Muscle of leg (tissue), 16 donors: ENCODE measurements around the gene CLK3. TPM values are rescaled to one million over a fixed set of nuclear protein-coding genes. Genes with fewer than 3 reads are reported as not detected.

Experiments used
- DNase-seq: peaks from one replicate; pipeline ENCODE4 v3.0.0; 2013
- H3K27ac ChIP-seq: one replicate; pipeline ENCODE4 v1.5.1; 2013; ENCODE audit warnings: mild to moderate bottlenecking, low read length, control low read depth
- H3K27me3 ChIP-seq: one replicate; pipeline ENCODE4 v1.6.1; 2013; ENCODE audit warnings: low read length; ENCODE audit not compliant: control insufficient read depth, insufficient read depth
- H3K36me3 ChIP-seq: one replicate; pipeline ENCODE4 v1.6.1; 2013; ENCODE audit warnings: low read length; ENCODE audit not compliant: control insufficient read depth, insufficient read depth
- H3K4me1 ChIP-seq: one replicate; pipeline ENCODE4 v1.6.1; 2013; ENCODE audit warnings: low read length; ENCODE audit not compliant: control insufficient read depth, insufficient read depth
- H3K4me3 ChIP-seq: one replicate; pipeline ENCODE4 v1.5.1; 2013; ENCODE audit warnings: low read length, control low read depth
- H3K9me3 ChIP-seq: replicated peaks from 2 replicates; pipeline ENCODE4 v1.6.1; 2013; ENCODE audit warnings: low read depth, low read length; ENCODE audit not compliant: control insufficient read depth
- WGBS: methylation state at CpG from one replicate; pipeline ENCODE4 v1.1.5; 2013; ENCODE audit warnings: missing lambda C conversion rate; ENCODE audit not compliant: insufficient coverage; 5-methylcytosine and 5-hydroxymethylcytosine counted together
- long read RNA-seq, 11 donors: transcript quantifications; one replicate each; lab custom pipeline, GENCODE V29; 2026
- polyA plus RNA-seq, 8 donors: library from polyadenylated mRNA; unstranded; fragments of 120-200 nt; gene quantifications; one replicate each; pipeline versions ENCODE4 v1.2.1 to v1.2.3, GENCODE V29; 2013; ENCODE audit warnings: inconsistent platforms in 1 of 8, low replicate concordance in 1 of 8; ENCODE audit not compliant: insufficient read length in 8 of 8, insufficient read depth in 1 of 8
- total RNA-seq: library from RNA; stranded (reverse); fragments of 120-200 nt; gene quantifications from one replicate; pipeline ENCODE4 v1.2.4, GENCODE V29; 2013

The CLK3 gene
- total RNA-seq (31.9 TPM), polyA plus RNA-seq (10 to 100 TPM; 42.9 to 53.0 (median 48.0) TPM)
- long read RNA-seq, donor 1, partial matches to known transcripts, result 0 of 5 reads
- long read RNA-seq, donor 1, other reads (novel, unspliced or antisense), result 0 of 5 reads
- long read RNA-seq, donor 2, partial matches to known transcripts, result 0 of 1 reads
- long read RNA-seq, donor 2, other reads (novel, unspliced or antisense), result 0 of 1 reads
- long read RNA-seq, donor 3, partial matches to known transcripts, result 0 of 4 reads
- long read RNA-seq, donor 3, other reads (novel, unspliced or antisense), result 0 of 4 reads
- long read RNA-seq, donor 4, partial matches to known transcripts, result 0 of 7 reads
- long read RNA-seq, donor 4, other reads (novel, unspliced or antisense), result 0 of 7 reads
- long read RNA-seq, donor 5, transcript CLK3-202 (13 exons, 2,621 nt), result major isoform, 9 of 35 reads
- long read RNA-seq, donor 5, partial matches to known transcripts, result 12 of 35 reads
- long read RNA-seq, donor 5, other reads (novel, unspliced or antisense), result 8 of 35 reads
- long read RNA-seq, donor 6, partial matches to known transcripts, result 0 of 8 reads
- long read RNA-seq, donor 6, other reads (novel, unspliced or antisense), result 0 of 8 reads
- long read RNA-seq, donor 7, transcript CLK3-222 (1 exons, 958 nt), result major isoform, 6 of 10 reads
- long read RNA-seq, donor 7, partial matches to known transcripts, result 0 of 10 reads
- long read RNA-seq, donor 7, other reads (novel, unspliced or antisense), result 0 of 10 reads
- long read RNA-seq, donor 8, partial matches to known transcripts, result 288 of 613 reads
- long read RNA-seq, donor 8, other reads (novel, unspliced or antisense), result 318 of 613 reads
- long read RNA-seq, donor 9, partial matches to known transcripts, result 5 of 11 reads
- long read RNA-seq, donor 9, other reads (novel, unspliced or antisense), result 0 of 11 reads
- long read RNA-seq, donor 10, transcript CLK3-222 (1 exons, 958 nt), result major isoform, 5 of 8 reads
- long read RNA-seq, donor 10, partial matches to known transcripts, result 0 of 8 reads
- long read RNA-seq, donor 10, other reads (novel, unspliced or antisense), result 0 of 8 reads
- long read RNA-seq, donor 11, partial matches to known transcripts, result 0 of 5 reads
- long read RNA-seq, donor 11, other reads (novel, unspliced or antisense), result 0 of 5 reads

DNA sequence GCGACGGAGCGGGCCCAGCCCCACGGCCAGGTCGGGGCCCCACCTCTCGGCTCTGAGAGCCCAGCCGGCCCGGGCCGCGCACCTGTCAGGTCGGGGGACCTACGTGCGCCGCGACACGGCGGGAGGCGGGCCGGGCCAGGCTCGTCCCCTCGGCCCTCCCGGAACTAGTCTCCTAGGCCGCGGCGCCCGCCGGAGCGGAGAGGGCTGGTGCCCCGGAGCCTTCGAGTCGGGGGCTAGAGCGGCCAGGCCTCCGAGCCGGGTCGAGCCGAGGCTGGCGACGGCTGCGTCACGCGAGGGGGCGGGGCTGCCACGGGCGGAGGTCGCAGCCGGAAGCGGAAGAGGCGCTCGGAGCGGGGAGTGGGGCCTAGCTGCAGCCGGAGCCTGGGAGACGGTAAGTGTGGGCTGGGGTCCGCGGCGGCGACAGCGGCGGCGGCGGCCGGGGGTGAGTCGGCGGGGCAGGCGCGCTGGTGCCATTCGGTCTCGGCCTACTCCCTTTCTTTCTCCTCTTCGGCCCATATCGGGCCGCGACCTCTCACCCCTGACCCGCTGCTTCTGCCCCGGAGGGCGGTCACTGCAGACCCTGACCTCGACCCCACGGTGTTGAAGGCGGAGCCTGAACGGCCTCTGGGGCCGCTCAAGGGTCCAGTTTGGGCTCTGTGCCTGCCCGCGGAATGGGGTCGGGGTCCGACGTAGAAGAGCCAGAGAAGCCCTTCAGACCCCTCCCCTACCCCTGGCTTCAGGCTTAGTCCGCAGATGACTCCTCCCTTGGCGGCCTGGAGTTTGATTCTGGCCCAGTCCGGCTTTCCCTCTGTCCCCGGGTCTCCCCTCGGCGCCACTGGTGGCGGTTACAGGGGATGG lies at the start of gene CLK3:
TSS of gene CLK3 (plus strand) at position 329 of the 858 bp plus-strand sequence. CDS start 3,361 bp downstream, outside the sequence.
- no peaks in the 10 kb centered on the region for H3K27me3 ChIP-seq

DNA sequence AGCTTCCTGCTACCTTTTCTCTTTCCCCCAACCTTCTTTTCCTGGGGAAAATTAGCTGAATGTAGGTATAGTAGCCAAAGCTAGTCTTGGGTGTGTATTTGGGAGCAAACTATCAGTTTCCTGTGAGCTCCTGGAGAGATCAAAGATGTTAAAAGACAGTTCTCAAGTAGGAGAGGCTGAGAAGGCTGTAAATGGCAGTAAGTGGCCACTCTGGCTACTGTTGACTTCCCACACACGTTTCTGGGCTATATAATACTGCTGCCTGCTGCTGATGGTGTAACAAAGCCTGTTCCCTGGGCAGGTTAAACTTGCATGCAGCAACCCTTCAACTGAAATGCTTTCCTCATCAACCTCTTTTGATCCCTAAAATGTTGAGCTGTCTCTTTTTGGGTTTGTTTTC lies 47.0 kb upstream of the CLK3 start:
- no peak for DNase-seq
- Histone ChIP-seq H3K36me3 (peaks cover 8% of the 10 kb centered on the region), H3K4me3 (no peak overlapping the region), H3K27me3 (no peaks in the 10 kb centered on the region), H3K4me1 (peaks cover 17% of the 10 kb centered on the region), H3K9me3 (no peaks in the 10 kb centered on the region), H3K27ac (no peak overlapping the region)
- WGBS, result 50% methylated on average over 1 of the region's 1 CpG

More for the DNA sequence above, at the start of gene CLK3:
- peaks cover 31% of the 10 kb centered on the region for H3K36me3 ChIP-seq
- H3K27ac ChIP-seq, result peak within 1 kb of the TSS; percentile 97
- H3K9me3 ChIP-seq, result no peaks in the 10 kb centered on the region
- WGBS, result under 1% methylated on average over 85 of the region's 91 CpGs
- H3K4me3 ChIP-seq, result peak within 1 kb of the TSS; percentile 100
- H3K4me1 ChIP-seq, result peaks cover 35% of the 10 kb centered on the region
- peak; percentile 98 for DNase-seq

DNA sequence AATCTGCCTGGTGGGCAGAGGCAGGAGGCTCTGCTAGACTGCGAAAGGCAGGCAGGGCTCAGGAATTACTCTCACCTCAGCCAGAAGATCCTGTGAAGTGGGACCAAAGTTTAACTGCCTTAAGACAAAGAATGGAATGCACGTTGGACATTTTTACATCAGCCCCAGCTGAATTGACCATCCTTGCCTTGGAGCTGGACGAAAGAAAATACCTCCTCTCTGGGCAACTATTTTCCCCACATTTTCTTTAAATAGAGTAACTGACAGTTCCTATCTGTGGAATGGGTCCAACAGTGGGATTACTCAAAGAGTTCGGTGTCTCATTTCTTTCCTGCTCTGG lies 45.9 kb upstream of the CLK3 start:
- Histone ChIP-seq H3K9me3 (no peaks in the 10 kb centered on the region), H3K27me3 (no peaks in the 10 kb centered on the region), H3K4me3 (no peak overlapping the region), H3K27ac (no peak overlapping the region), H3K4me1 (peaks cover 17% of the 10 kb centered on the region), H3K36me3 (peaks cover 19% of the 10 kb centered on the region)
- 59% methylated on average over 3 of the region's 4 CpGs for WGBS
- DNase-seq, result no peak

DNA sequence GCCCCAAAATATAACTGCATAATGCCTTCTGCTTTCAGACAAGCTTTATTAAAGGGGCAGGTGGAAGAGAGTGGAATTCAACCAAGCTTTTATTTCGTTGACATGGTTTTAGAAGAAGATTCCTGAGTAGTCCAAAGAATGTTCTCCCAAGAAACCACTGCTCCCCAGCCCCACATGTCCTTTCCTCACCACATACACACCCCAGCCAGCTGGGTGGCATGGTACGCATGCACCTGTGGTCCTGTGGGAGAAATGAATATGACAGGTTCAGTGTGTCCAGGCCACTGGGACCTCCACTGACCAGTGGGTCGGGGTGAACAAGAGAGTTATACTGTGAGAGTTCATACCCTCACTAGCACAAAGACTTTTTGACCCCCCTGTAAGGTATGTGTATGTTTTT lies 44.4 kb upstream of the CLK3 start:
- Histone ChIP-seq H3K4me3 (no peak overlapping the region), H3K9me3 (no peaks in the 10 kb centered on the region), H3K27ac (no peak overlapping the region), H3K27me3 (no peaks in the 10 kb centered on the region), H3K4me1 (peaks cover 16% of the 10 kb centered on the region), H3K36me3 (peaks cover 25% of the 10 kb centered on the region)
- no peak for DNase-seq
- no CpG with 5 or more reads among the region's 3 CpGs for WGBS

DNA sequence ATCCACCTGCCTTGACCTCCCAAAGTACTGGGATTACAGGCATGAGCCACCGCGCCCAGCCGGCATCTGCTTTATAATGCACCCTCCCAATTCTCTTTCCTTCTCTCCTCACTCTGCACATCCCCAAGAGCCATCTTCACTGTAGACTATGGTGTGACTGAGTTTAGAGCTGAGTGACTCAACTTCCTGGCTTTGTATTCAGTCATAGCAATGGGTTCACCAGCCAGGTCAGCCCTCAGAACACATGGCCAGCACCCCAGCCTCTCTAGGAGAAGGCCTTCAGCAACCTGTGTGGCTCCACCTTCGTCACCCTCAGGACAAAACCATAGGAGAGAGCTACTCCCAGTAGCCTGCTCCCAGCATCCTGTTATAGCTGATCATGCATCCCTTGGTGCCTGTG lies 41.6 kb upstream of the CLK3 start:
- no peak overlapping the region for H3K27ac ChIP-seq
- H3K27me3 ChIP-seq, result no peaks in the 10 kb centered on the region
- H3K4me1 ChIP-seq, result peaks cover 16% of the 10 kb centered on the region
- peaks cover 28% of the 10 kb centered on the region for H3K36me3 ChIP-seq
- 100% methylated on average over 1 of the region's 4 CpGs for WGBS
- no peak for DNase-seq
- H3K4me3 ChIP-seq, result no peak overlapping the region
- H3K9me3 ChIP-seq, result no peaks in the 10 kb centered on the region

DNA sequence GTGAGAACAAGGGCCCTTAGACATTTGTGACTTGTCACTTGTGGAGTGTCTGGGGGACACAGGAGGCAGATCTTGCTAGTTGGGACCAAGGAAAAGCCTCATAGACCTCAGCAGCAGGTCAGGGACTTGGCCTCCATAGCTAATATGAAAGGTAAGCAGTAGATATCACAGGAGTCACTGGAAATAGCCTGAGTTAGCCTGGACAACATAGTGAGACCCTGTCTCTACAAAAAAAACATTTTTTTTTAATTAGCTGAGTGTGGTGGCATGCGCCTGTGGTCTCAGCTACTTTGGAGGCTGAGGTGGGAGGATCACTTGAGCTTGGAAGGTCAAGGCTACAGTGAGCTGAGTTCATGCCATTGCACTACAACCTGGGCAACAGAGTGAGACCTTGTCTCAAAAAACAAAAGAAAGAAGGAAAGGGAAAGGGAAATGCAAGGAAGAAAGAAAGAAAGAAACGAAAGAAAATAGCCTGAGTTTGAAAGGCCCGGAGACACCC lies 37.1 kb upstream of the CLK3 start:
- 94% methylated on average over 3 of the region's 3 CpGs for WGBS
- Histone ChIP-seq H3K4me1 (peaks cover 4% of the 10 kb centered on the region), H3K9me3 (no peaks in the 10 kb centered on the region), H3K36me3 (peaks cover 28% of the 10 kb centered on the region), H3K27ac (no peak overlapping the region), H3K4me3 (no peak overlapping the region), H3K27me3 (no peaks in the 10 kb centered on the region)
- DNase-seq, result no peak

DNA sequence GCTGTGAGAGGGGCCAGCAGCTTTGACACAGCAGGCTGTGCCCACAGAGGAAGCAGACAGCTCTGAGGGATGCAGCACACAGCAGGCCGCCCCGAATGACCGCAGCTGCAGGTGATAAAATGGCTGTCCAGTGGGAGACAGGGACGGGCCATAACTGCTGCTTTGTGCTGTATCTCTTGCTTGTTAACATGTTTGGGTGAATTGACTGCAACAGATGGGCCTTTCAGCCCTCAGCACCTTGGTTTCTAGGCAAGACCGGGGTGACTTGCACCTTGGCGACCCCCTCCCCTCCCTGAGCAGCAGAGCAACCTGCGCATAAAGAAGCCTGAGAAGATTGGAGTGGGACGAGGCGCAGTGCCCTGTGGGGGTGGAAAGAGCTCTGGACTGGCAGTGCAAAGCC lies 36.6 kb upstream of the CLK3 start:
- Histone ChIP-seq H3K4me1 (peaks cover 4% of the 10 kb centered on the region), H3K4me3 (no peak overlapping the region), H3K9me3 (no peaks in the 10 kb centered on the region), H3K36me3 (peaks cover 24% of the 10 kb centered on the region), H3K27ac (no peak overlapping the region), H3K27me3 (no peaks in the 10 kb centered on the region)
- WGBS, result 56% methylated on average over 4 of the region's 9 CpGs
- DNase-seq, result no peak

DNA sequence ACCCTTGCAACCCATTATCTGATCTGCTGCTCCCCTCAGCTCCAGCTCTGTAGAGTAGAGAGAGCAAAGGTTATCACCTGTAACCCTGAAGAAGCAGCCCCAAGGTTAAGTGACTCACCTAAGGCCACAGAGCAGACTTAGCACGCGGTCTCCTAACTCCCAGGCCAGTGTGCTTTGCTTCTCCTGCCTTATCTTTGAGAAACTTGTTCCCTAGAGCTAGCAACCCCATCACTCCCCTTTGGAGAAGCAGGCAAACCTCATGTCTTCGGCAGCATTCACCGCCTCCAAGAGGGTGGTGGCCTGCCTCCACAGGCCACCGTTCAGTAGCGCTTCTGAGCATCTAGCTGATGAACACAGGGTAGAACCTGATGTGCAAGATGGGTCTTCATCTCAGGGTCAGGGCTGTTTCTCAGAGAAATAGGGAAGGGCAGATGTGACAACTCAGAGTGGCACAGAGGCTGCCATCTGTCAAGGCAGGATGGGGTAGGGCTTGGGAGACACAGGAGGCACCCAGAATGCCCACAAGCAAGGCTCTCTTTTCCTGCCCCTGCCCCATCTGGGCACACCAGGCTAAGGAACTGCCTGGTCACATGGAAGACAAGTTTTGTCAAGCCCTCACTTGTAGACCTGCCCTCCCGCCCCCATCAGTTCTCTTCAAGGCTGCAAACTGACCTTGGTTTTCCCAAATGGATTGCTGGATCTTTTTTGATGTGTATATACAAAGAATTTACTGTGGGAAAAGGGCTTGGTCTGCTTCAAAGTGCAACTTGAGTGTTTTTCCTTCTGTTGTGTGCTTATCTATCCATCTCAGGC lies 34.9 kb upstream of the CLK3 start:
- DNase-seq, result no peak
- Histone ChIP-seq H3K36me3 (peaks cover 20% of the 10 kb centered on the region), H3K27me3 (no peaks in the 10 kb centered on the region), H3K9me3 (no peaks in the 10 kb centered on the region), H3K4me1 (peaks cover 11% of the 10 kb centered on the region), H3K27ac (no peak overlapping the region), H3K4me3 (no peak overlapping the region)
- WGBS, result 93% methylated on average over 6 of the region's 7 CpGs

DNA sequence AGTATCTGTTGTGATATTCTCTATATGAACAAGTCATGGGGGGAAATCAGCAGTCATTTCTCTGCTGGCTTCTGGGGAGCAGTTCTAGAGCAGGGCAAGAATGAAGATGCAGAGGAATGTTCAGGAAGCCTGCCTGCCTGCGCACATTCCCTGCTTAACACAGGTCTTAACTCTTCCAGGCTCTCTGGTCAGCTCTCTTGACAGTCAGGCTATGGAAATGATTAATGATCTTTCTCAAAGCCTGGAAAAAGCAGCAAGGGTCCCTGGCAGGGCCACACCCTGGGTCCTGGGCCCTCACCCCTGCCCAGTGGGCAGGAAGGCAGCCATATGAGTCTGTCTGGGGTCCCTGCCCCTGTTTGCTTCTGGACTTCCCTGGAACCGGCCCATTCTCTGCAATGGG lies 31.4 kb upstream of the CLK3 start:
- 67% methylated on average over 1 of the region's 2 CpGs for WGBS
- H3K36me3 ChIP-seq, result peaks cover 12% of the 10 kb centered on the region
- H3K27ac ChIP-seq, result no peak overlapping the region
- no peaks in the 10 kb centered on the region for H3K9me3 ChIP-seq
- no peak for DNase-seq
- H3K4me1 ChIP-seq, result peaks cover 13% of the 10 kb centered on the region
- H3K27me3 ChIP-seq, result no peaks in the 10 kb centered on the region
- no peak overlapping the region for H3K4me3 ChIP-seq
